Endodermal cell (in vitro differentiated cells): ENCODE measurements around the gene DHRS4. TPM values are rescaled to one million over a fixed set of nuclear protein-coding genes. Genes with fewer than 3 reads are reported as not detected.
"Not testable (repeated sequence)": the region's sequence is repeated elsewhere in the genome, so short reads cannot be mapped to it uniquely, and the experiment has no call there.

Source experiments
- DNase-seq: peaks from one replicate; pipeline ENCODE4 v3.0.0-alpha.2; 2017
- H3K27ac ChIP-seq: 2 replicates; pipeline ENCODE4 v1.5.1; 2013; ENCODE audit warnings: mild to moderate bottlenecking, low read depth, low read length, moderate library complexity
- H3K27me3 ChIP-seq: 2 replicates; pipeline ENCODE4 v1.6.1; 2013; ENCODE audit warnings: mild to moderate bottlenecking, low read length, moderate library complexity; ENCODE audit not compliant: insufficient read depth, control insufficient read depth, poor library complexity, severe bottlenecking
- H3K36me3 ChIP-seq: 2 replicates; pipeline ENCODE4 v1.7.0; 2013; ENCODE audit warnings: mild to moderate bottlenecking, low read length, moderate library complexity; ENCODE audit not compliant: control insufficient read depth, insufficient read depth
- H3K4me1 ChIP-seq: one replicate; pipeline ENCODE4 v1.7.0; 2013; ENCODE audit warnings: low read length; ENCODE audit not compliant: control insufficient read depth, insufficient read depth
- H3K4me3 ChIP-seq: 2 replicates; pipeline ENCODE4 v1.5.1; 2013; ENCODE audit warnings: mild to moderate bottlenecking, low read length, moderate library complexity
- H3K9ac ChIP-seq: 2 replicates; pipeline ENCODE4 v1.6.1; 2013; ENCODE audit warnings: mild to moderate bottlenecking, low read length, moderate library complexity; ENCODE audit not compliant: poor library complexity, severe bottlenecking; ENCODE audit errors: extremely low read depth
- H3K9me3 ChIP-seq: 2 replicates; pipeline ENCODE4 v1.6.1; 2013; ENCODE audit warnings: mild to moderate bottlenecking, low read length, moderate library complexity; ENCODE audit not compliant: control insufficient read depth
- H3K27ac Mint-ChIP-seq: 2 replicates; pipeline ENCODE4 v1.8.0; 2020; ENCODE audit warnings: mixed read lengths
- H3K27me3 Mint-ChIP-seq: 2 replicates; pipeline ENCODE4 v1.8.0; 2021; ENCODE audit warnings: mild to moderate bottlenecking, mixed read lengths; ENCODE audit not compliant: insufficient read depth
- H3K36me3 Mint-ChIP-seq: 2 replicates; pipeline ENCODE4 v1.8.0; 2020; ENCODE audit warnings: low read depth, mixed read lengths
- H3K4me1 Mint-ChIP-seq: 2 replicates; pipeline ENCODE4 v1.8.0; 2020; ENCODE audit warnings: mixed read lengths
- H3K4me3 Mint-ChIP-seq: 2 replicates; pipeline ENCODE4 v1.8.0; 2020; ENCODE audit warnings: mild to moderate bottlenecking, moderate library complexity, mixed read lengths
- H3K9me3 Mint-ChIP-seq: 2 replicates; pipeline ENCODE4 v1.8.0; 2020; ENCODE audit warnings: mild to moderate bottlenecking, mixed read lengths
- WGBS, 2 experiments: methylation state at CpG; one replicate each; pipeline versions ENCODE4 v1.1.5 to v1.1.7; 2013; ENCODE audit warnings: missing lambda C conversion rate in 2 of 2, mixed read lengths in 1 of 2; ENCODE audit not compliant: insufficient coverage in 1 of 2, insufficient read length in 1 of 2; 5-methylcytosine and 5-hydroxymethylcytosine counted together
- total RNA-seq, 2 donors: library from RNA; stranded (reverse); fragmentation: NEBNext Ultra II Directional in 1 of 2; extraction: Animal tissue kit (Norgen Biotek cat#: 25700) in 1 of 2; gene quantifications; 2 replicates in 1 of 2; 3 replicates in 1 of 2; pipeline ENCODE4 v1.2.1, GENCODE V29; 2021

Gene DHRS4
- total RNA-seq, 2 donors from 2014 or later = 18.3 to 20.9 TPM

- not testable (repeated sequence) for H3K27me3 Mint-ChIP-seq, H3K4me3 Mint-ChIP-seq, H3K4me3 ChIP-seq, H3K27ac ChIP-seq, H3K27ac Mint-ChIP-seq, H3K9me3 Mint-ChIP-seq, H3K4me1 ChIP-seq, H3K36me3 ChIP-seq, H3K27me3 ChIP-seq, H3K36me3 Mint-ChIP-seq, DNase-seq, H3K9ac ChIP-seq, H3K9me3 ChIP-seq, H3K4me1 Mint-ChIP-seq
Measured at GRCh38 chr14:23996009-23996408, 42.4 kb downstream of the DHRS4 start.

- not testable (repeated sequence) for DNase-seq, H3K27ac Mint-ChIP-seq, H3K4me1 ChIP-seq, H3K4me3 ChIP-seq, H3K36me3 ChIP-seq, H3K27me3 Mint-ChIP-seq, H3K4me1 Mint-ChIP-seq, H3K27me3 ChIP-seq, H3K36me3 Mint-ChIP-seq, H3K4me3 Mint-ChIP-seq, H3K27ac ChIP-seq, H3K9ac ChIP-seq, H3K9me3 ChIP-seq, H3K9me3 Mint-ChIP-seq
- no CpG with 5 or more reads among the region's 2 CpGs for WGBS, 2 experiments
Measured at GRCh38 chr14:23996825-23997224, 43.3 kb downstream of the DHRS4 start.

GRCh38 chr14:23999640-24000039 lies 46.1 kb downstream of the DHRS4 start:
- not testable (repeated sequence) for H3K36me3 ChIP-seq, H3K4me1 Mint-ChIP-seq, H3K9me3 ChIP-seq, H3K27ac Mint-ChIP-seq, H3K4me1 ChIP-seq, H3K9me3 Mint-ChIP-seq, H3K9ac ChIP-seq, H3K36me3 Mint-ChIP-seq, H3K27me3 Mint-ChIP-seq, DNase-seq, H3K4me3 ChIP-seq, H3K27me3 ChIP-seq, H3K27ac ChIP-seq, H3K4me3 Mint-ChIP-seq
- no CpG with 5 or more reads among the region's 5 CpGs for WGBS, 2 experiments

- H3K27ac ChIP-seq, H3K27me3 ChIP-seq, H3K27ac Mint-ChIP-seq, H3K36me3 Mint-ChIP-seq, H3K4me3 Mint-ChIP-seq, H3K9me3 Mint-ChIP-seq, H3K27me3 Mint-ChIP-seq, DNase-seq, H3K4me1 ChIP-seq, H3K9ac ChIP-seq, H3K4me1 Mint-ChIP-seq, H3K9me3 ChIP-seq, H3K4me3 ChIP-seq, H3K36me3 ChIP-seq: not testable (repeated sequence)
Measured at GRCh38 chr14:24001078-24001477, 47.5 kb downstream of the DHRS4 start.

- not testable (repeated sequence) for H3K4me3 Mint-ChIP-seq, H3K9me3 Mint-ChIP-seq, H3K27me3 ChIP-seq, H3K27me3 Mint-ChIP-seq, DNase-seq, H3K4me3 ChIP-seq, H3K9ac ChIP-seq, H3K9me3 ChIP-seq, H3K27ac Mint-ChIP-seq, H3K4me1 Mint-ChIP-seq, H3K27ac ChIP-seq, H3K36me3 ChIP-seq, H3K36me3 Mint-ChIP-seq, H3K4me1 ChIP-seq
- WGBS, 2 experiments = no CpG with 5 or more reads among the region's 2 CpGs
Measured at GRCh38 chr14:24001679-24002078, 48.1 kb downstream of the DHRS4 start.

GRCh38 chr14:24006471-24006816 lies 52.9 kb downstream of the DHRS4 start:
- H3K36me3 Mint-ChIP-seq, H3K27ac Mint-ChIP-seq, H3K4me1 Mint-ChIP-seq, H3K9me3 Mint-ChIP-seq, H3K27ac ChIP-seq, H3K36me3 ChIP-seq, H3K4me3 ChIP-seq, H3K4me1 ChIP-seq, H3K27me3 ChIP-seq, H3K9me3 ChIP-seq, DNase-seq, H3K9ac ChIP-seq: not testable (repeated sequence)
- Mint-ChIP-seq H3K27me3 (peaks cover 25% of the 10 kb centered on the region), H3K4me3 (peak overlapping the region; percentile 38)
- WGBS, 2 experiments = 24 to 36% methylated on average over 4 to 6 of the region's 15 CpGs

GRCh38 chr14:24006817-24007652 lies 53.5 kb downstream of the DHRS4 start:
- H3K9me3 ChIP-seq, H3K4me1 Mint-ChIP-seq, H3K9me3 Mint-ChIP-seq, H3K9ac ChIP-seq, H3K27me3 ChIP-seq, H3K27ac ChIP-seq, H3K36me3 Mint-ChIP-seq, H3K36me3 ChIP-seq, H3K27ac Mint-ChIP-seq, H3K4me1 ChIP-seq, H3K4me3 ChIP-seq: not testable (repeated sequence)
- Mint-ChIP-seq H3K4me3 (peak overlapping the region; percentile 38), H3K27me3 (peaks cover 25% of the 10 kb centered on the region)
- DNase-seq = peak; percentile 58
- WGBS, 2 experiments = 22% methylated on average over 38 of the region's 62 CpGs; no CpG with 5 or more reads in 1 of the 2 experiments
